DOHH2 (cell line): ENCODE data around the gene KCNN4.

Experiments
- EZH2phosphoT487 ChIP-seq: fragments of 200-600 bp; sonication (generic); IDR thresholded peaks from 2 replicates; pipeline ENCODE4 v1.6.1; 2017; ENCODE audit warnings: borderline replicate concordance, mild to moderate bottlenecking, antibody characterized with exemption, low read length, moderate library complexity, mixed read lengths
- TF ChIP-seq, protein P1 (sequence below): fragments of 200-600 bp; sonication (generic); IDR thresholded peaks from one replicate; pipeline ENCODE4 v1.5.1; 2014; ENCODE audit warnings: antibody characterized with exemption, mild to moderate bottlenecking, low read depth, low read length; ENCODE audit not compliant: poor library complexity, severe bottlenecking

DNA sequence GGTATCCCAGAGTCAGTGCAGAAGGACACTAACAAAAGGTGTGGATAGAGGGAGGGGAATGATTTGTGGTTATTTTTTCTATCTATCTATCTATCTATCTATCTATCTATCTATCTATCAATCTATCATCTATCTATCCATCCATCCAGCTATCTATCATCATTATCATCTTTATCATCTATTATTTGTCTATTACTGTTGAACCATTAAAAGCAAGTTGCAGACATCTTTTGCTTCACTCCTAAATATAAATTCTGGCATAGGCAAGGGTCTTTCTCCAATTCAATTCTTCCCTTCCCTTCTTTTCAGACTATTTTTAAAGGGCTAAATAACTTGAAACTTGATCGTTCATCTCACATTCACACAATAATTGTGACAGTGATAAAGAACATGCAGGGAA lies 31.5 kb upstream of the KCNN4 start:
- TF ChIP-seq EZH2phosphoT487, result no peak
- TF ChIP-seq, protein P1, sequence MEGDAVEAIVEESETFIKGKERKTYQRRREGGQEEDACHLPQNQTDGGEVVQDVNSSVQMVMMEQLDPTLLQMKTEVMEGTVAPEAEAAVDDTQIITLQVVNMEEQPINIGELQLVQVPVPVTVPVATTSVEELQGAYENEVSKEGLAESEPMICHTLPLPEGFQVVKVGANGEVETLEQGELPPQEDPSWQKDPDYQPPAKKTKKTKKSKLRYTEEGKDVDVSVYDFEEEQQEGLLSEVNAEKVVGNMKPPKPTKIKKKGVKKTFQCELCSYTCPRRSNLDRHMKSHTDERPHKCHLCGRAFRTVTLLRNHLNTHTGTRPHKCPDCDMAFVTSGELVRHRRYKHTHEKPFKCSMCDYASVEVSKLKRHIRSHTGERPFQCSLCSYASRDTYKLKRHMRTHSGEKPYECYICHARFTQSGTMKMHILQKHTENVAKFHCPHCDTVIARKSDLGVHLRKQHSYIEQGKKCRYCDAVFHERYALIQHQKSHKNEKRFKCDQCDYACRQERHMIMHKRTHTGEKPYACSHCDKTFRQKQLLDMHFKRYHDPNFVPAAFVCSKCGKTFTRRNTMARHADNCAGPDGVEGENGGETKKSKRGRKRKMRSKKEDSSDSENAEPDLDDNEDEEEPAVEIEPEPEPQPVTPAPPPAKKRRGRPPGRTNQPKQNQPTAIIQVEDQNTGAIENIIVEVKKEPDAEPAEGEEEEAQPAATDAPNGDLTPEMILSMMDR, result no peak
